Activated naive CD8-positive, alpha-beta T cell treated with anti-CD3 and anti-CD28 coated beads for 36 hours (primary cell): Measurements from ENCODE around the gene LRP1B. TPM values are rescaled to one million over a fixed set of nuclear protein-coding genes. Genes with fewer than 3 reads are reported as not detected.

ENCODE experiments used
- DNase-seq: peaks from one replicate; pipeline ENCODE4 v3.0.0; 2021
- H3K27ac Mint-ChIP-seq: one replicate; pipeline ENCODE4 v1.8.0; 2022; ENCODE audit warnings: mild to moderate bottlenecking, moderate library complexity, mixed read lengths
- H3K27me3 Mint-ChIP-seq: one replicate; pipeline ENCODE4 v1.8.0; 2022; ENCODE audit warnings: mild to moderate bottlenecking, mixed read lengths
- H3K36me3 Mint-ChIP-seq: one replicate; pipeline ENCODE4 v1.8.0; 2021; ENCODE audit warnings: mild to moderate bottlenecking, mixed read lengths
- H3K4me1 Mint-ChIP-seq: one replicate; pipeline ENCODE4 v1.8.0; 2021; ENCODE audit warnings: mixed read lengths
- H3K4me3 Mint-ChIP-seq: one replicate; pipeline ENCODE4 v1.8.0; 2022; ENCODE audit warnings: mild to moderate bottlenecking, moderate library complexity, mixed read lengths
- H3K9me3 Mint-ChIP-seq: one replicate; pipeline ENCODE4 v1.8.0; 2022; ENCODE audit warnings: mixed read lengths
- total RNA-seq, 2 experiments: library from RNA; stranded (reverse); gene quantifications; one replicate each; pipeline ENCODE4 v1.2.3, GENCODE V29; 2021

The LRP1B gene
- total RNA-seq = not detected

- H3K27ac Mint-ChIP-seq = no peak within 1 kb of the TSS
- peak within 1 kb of the TSS; percentile 62 for H3K4me3 Mint-ChIP-seq
These were observed at the start of gene LRP1B for GRCh38 chr2:142131010-142131669. Gene LRP1B, minus strand, starts transcription at chr2:142131016. Its CDS starts 287 bp downstream, at chr2:142130729.

GRCh38 chr2:142179686-142180085 lies 48.9 kb upstream of the LRP1B start:
- H3K9me3 Mint-ChIP-seq = peaks cover 2% of the 10 kb centered on the region
- H3K4me3 Mint-ChIP-seq = no peak overlapping the region
- no peak for DNase-seq
- no peak overlapping the region for H3K27ac Mint-ChIP-seq
- no peaks in the 10 kb centered on the region for H3K27me3 Mint-ChIP-seq
- H3K4me1 Mint-ChIP-seq = no peaks in the 10 kb centered on the region
- no peaks in the 10 kb centered on the region for H3K36me3 Mint-ChIP-seq

More at GRCh38 chr2:142131010-142131669, at the start of gene LRP1B:
- DNase-seq = no peak
- H3K27me3 Mint-ChIP-seq = peaks cover 49% of the 10 kb centered on the region
- H3K9me3 Mint-ChIP-seq = no peaks in the 10 kb centered on the region
- peaks cover 7% of the 10 kb centered on the region for H3K4me1 Mint-ChIP-seq
- no peaks in the 10 kb centered on the region for H3K36me3 Mint-ChIP-seq

- H3K4me3 Mint-ChIP-seq = no peak overlapping the region
- no peak overlapping the region for H3K27ac Mint-ChIP-seq
- no peaks in the 10 kb centered on the region for H3K4me1 Mint-ChIP-seq
- H3K36me3 Mint-ChIP-seq = no peaks in the 10 kb centered on the region
- H3K9me3 Mint-ChIP-seq = peaks cover 2% of the 10 kb centered on the region
- DNase-seq = no peak
- H3K27me3 Mint-ChIP-seq = no peaks in the 10 kb centered on the region
These were observed 47.8 kb upstream of the LRP1B start for GRCh38 chr2:142178604-142179003.

DNA sequence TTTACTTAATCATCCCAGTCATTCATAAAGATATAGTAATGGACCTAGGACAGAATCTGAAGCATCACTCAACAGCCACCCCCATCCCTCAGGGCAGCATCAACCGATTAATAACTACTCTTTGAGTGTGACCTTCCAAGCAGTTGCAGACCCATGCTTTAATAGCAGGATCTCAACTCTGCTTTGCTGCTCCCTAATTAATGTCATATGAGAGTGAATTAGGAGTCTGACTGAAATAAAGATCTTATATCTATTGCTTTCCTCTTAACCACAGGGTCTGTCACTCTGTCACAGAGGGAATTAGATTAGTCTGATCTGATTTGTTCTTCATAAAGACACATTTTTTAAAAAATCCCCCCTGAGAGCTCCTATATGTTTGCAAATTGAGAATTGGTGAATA lies 46.1 kb upstream of the LRP1B start:
- no peaks in the 10 kb centered on the region for H3K27me3 Mint-ChIP-seq
- no peaks in the 10 kb centered on the region for H3K36me3 Mint-ChIP-seq
- no peak overlapping the region for H3K27ac Mint-ChIP-seq
- no peak for DNase-seq
- no peak overlapping the region for H3K4me3 Mint-ChIP-seq
- peaks cover 5% of the 10 kb centered on the region for H3K9me3 Mint-ChIP-seq
- no peaks in the 10 kb centered on the region for H3K4me1 Mint-ChIP-seq

GRCh38 chr2:142175813-142176338 lies 45.1 kb upstream of the LRP1B start:
- H3K27me3 Mint-ChIP-seq = no peaks in the 10 kb centered on the region
- H3K4me3 Mint-ChIP-seq = no peak overlapping the region
- no peaks in the 10 kb centered on the region for H3K4me1 Mint-ChIP-seq
- H3K9me3 Mint-ChIP-seq = peaks cover 5% of the 10 kb centered on the region
- DNase-seq = no peak
- H3K27ac Mint-ChIP-seq = no peak overlapping the region
- no peaks in the 10 kb centered on the region for H3K36me3 Mint-ChIP-seq

DNA sequence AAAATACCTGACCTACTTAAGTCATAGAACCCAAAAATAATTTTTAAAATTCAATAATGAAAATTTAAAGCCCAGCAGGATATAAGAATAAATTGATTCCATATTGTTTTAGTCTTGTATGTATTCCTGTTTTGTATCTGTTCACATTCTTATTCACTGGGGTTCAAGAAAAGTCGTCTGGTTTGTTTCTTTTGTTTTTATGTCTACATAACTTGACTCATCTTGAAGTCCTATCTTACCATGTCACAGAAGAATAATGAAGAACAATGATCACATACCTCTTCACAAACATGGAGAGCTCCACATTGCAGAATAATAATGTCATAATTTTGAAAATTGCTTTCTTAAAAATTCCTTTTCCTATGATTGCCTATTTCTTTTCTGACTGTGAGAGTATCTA lies 43.4 kb upstream of the LRP1B start:
- no peaks in the 10 kb centered on the region for H3K4me1 Mint-ChIP-seq
- no peak overlapping the region for H3K27ac Mint-ChIP-seq
- no peaks in the 10 kb centered on the region for H3K27me3 Mint-ChIP-seq
- no peak overlapping the region for H3K4me3 Mint-ChIP-seq
- H3K9me3 Mint-ChIP-seq = peaks cover 5% of the 10 kb centered on the region
- no peak for DNase-seq
- no peaks in the 10 kb centered on the region for H3K36me3 Mint-ChIP-seq

- no peaks in the 10 kb centered on the region for H3K36me3 Mint-ChIP-seq
- H3K4me3 Mint-ChIP-seq = no peak overlapping the region
- H3K27ac Mint-ChIP-seq = no peak overlapping the region
- H3K4me1 Mint-ChIP-seq = no peaks in the 10 kb centered on the region
- DNase-seq = no peak
- peaks cover 4% of the 10 kb centered on the region for H3K9me3 Mint-ChIP-seq
- H3K27me3 Mint-ChIP-seq = no peaks in the 10 kb centered on the region
These were observed 40.0 kb upstream of the LRP1B start for GRCh38 chr2:142170847-142171246.

GRCh38 chr2:142165790-142166189 lies 35.0 kb upstream of the LRP1B start:
- no peak overlapping the region for H3K27ac Mint-ChIP-seq
- H3K36me3 Mint-ChIP-seq = no peaks in the 10 kb centered on the region
- H3K9me3 Mint-ChIP-seq = peaks cover 6% of the 10 kb centered on the region
- H3K4me1 Mint-ChIP-seq = no peaks in the 10 kb centered on the region
- no peak for DNase-seq
- no peaks in the 10 kb centered on the region for H3K27me3 Mint-ChIP-seq
- H3K4me3 Mint-ChIP-seq = no peak overlapping the region

DNA sequence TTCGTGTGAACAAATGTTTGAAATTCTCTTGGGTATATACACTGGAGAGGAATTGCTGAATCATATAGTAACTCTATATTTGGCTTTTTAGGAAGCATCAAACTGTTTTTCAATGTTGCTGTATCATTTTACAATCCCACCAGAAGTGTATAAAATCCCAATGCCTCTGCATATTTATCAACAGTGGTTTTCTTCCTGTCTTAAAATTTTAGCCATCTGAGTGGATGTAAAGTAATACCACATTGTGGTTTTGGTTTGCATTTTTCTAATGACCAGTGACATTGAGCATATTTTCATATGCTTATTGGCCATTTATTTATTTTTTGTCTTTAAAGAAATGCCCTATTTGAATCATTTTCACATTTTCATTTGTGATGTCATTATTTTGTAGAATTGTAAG lies 22.8 kb upstream of the LRP1B start:
- Mint-ChIP-seq H3K27me3 (no peaks in the 10 kb centered on the region), H3K4me3 (no peak overlapping the region), H3K36me3 (no peaks in the 10 kb centered on the region), H3K4me1 (no peaks in the 10 kb centered on the region), H3K27ac (no peak overlapping the region), H3K9me3 (peaks cover 3% of the 10 kb centered on the region)
- no peak for DNase-seq

DNA sequence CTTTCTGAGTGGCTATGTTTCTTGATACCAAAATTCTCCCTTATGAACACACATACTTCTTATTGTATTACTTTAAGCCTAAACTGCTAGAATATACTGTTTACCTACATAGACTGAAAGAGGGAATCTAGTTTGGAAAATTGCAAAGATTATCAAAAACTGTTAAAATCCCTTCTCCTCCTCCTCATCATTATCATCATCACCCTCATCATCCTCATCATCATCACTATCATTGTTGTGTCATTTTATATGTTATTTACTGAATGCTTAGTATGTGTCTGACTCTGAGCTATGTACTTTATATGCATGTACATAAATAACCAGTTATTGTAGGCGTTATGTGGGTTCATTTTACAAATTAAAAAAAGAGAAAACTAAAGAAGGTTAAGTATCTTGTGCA lies 19.6 kb upstream of the LRP1B start:
- Mint-ChIP-seq H3K9me3 (peaks cover 3% of the 10 kb centered on the region), H3K36me3 (no peaks in the 10 kb centered on the region), H3K4me3 (no peak overlapping the region), H3K27ac (no peak overlapping the region), H3K27me3 (no peaks in the 10 kb centered on the region), H3K4me1 (no peaks in the 10 kb centered on the region)
- no peak for DNase-seq

DNA sequence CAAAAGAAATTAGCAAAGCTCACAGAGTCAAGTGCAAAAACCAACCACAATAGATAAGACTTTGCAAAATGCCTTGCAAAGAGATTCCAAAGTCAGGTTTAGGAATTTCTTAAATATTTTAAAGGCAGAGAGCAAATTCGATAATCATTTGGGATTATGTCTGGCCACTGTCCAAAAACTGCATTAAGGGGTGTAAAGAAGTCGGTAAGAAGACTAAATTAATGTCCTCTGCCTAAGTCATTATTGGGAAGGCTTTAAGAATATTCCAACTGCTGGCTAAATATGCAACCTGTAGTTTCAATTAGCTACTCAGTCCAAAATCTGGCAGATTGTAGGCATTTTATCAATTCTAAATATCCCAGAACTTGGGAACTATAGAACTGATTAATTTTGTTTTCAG lies 13.7 kb upstream of the LRP1B start:
- H3K27ac Mint-ChIP-seq = no peak overlapping the region

DNA sequence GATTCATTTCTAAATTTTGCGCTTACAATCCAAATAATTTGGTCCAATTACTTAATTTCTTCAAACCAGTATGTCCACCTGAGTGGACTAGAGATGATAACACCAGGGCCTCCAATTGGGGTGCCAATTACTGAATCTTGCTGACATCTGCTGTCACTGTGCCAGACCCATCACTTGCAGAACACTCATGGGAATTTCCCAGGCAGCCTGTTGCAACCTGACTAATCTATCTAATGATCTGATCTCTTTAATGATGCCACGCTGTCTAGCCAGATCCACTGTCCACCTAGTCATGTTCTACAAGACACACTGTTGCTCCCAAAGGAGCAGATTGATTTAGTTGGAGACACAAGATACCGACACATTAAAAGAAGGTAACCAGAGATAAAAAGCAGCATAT lies 11.8 kb upstream of the LRP1B start:
- Mint-ChIP-seq H3K9me3 (no peaks in the 10 kb centered on the region), H3K4me3 (no peak overlapping the region), H3K36me3 (no peaks in the 10 kb centered on the region), H3K27ac (no peak overlapping the region), H3K27me3 (no peaks in the 10 kb centered on the region), H3K4me1 (no peaks in the 10 kb centered on the region)
- DNase-seq = no peak

More for the DNA sequence above, 13.7 kb upstream of the LRP1B start:
- Mint-ChIP-seq H3K4me3 (no peak overlapping the region), H3K36me3 (no peaks in the 10 kb centered on the region), H3K4me1 (no peaks in the 10 kb centered on the region), H3K9me3 (no peaks in the 10 kb centered on the region), H3K27me3 (no peaks in the 10 kb centered on the region)
- DNase-seq = no peak

- no peak overlapping the region for H3K27ac Mint-ChIP-seq
- no peaks in the 10 kb centered on the region for H3K9me3 Mint-ChIP-seq
- DNase-seq = no peak
- H3K4me3 Mint-ChIP-seq = no peak overlapping the region
- H3K36me3 Mint-ChIP-seq = no peaks in the 10 kb centered on the region
- H3K4me1 Mint-ChIP-seq = no peaks in the 10 kb centered on the region
- H3K27me3 Mint-ChIP-seq = no peaks in the 10 kb centered on the region
These were observed 9.6 kb upstream of the LRP1B start for GRCh38 chr2:142140434-142140845.

DNA sequence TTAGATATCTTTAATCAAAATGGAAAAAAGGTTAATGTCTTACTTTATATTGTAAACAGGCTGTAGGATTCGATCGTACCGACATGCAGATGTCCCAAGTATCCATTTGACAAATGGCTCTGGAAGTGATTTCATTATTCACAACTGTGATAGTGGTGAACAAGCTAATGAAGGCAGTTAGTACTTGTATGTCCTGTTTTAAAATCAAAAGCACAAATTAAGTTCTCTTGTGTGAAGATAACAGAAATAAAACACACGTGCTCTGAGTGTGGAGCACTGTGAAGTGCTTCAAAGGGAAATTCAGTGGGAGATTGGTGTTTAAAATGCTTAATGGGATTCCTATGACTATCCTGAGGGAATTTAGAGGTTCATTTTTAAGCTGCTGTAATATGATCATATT lies 8.6 kb upstream of the LRP1B start:
- H3K4me1 Mint-ChIP-seq = no peaks in the 10 kb centered on the region
- no peak overlapping the region for H3K4me3 Mint-ChIP-seq
- no peak for DNase-seq
- no peak overlapping the region for H3K27ac Mint-ChIP-seq
- H3K9me3 Mint-ChIP-seq = no peaks in the 10 kb centered on the region
- H3K36me3 Mint-ChIP-seq = no peaks in the 10 kb centered on the region
- no peaks in the 10 kb centered on the region for H3K27me3 Mint-ChIP-seq

DNA sequence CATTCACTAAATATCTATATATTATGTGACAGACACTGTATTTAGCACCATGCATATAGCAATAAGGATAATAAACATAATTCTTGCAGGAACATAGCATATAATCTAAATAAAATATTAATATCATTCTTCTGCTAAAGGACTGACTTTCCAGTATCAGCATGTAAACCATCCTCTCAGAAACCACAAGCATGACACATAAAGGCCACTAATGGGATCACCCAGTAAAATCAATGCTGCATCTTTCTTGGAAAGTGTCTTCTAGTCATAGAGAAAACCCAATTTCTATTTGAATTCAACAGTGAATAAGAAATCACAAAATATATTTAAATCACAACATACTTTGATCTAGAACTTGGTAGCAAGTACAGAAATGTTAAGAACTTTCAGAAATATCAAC lies 5.8 kb upstream of the LRP1B start:
- Mint-ChIP-seq H3K4me3 (no peak overlapping the region), H3K9me3 (no peaks in the 10 kb centered on the region), H3K36me3 (no peaks in the 10 kb centered on the region), H3K4me1 (no peaks in the 10 kb centered on the region), H3K27ac (no peak overlapping the region), H3K27me3 (peaks cover 14% of the 10 kb centered on the region)
- DNase-seq = no peak

GRCh38 chr2:142134911-142135310 lies 4.1 kb upstream of the LRP1B start:
- DNase-seq = no peak
- Mint-ChIP-seq H3K36me3 (no peaks in the 10 kb centered on the region), H3K27ac (no peak overlapping the region), H3K4me3 (no peak overlapping the region), H3K27me3 (peaks cover 31% of the 10 kb centered on the region), H3K4me1 (peaks cover 7% of the 10 kb centered on the region), H3K9me3 (no peaks in the 10 kb centered on the region)
